HG03354 (cell line): ENCODE data around the gene CD6.

ENCODE experiments used
- ATAC-seq: cut with Tn5 transposase; IDR thresholded peaks from one replicate; pipeline ENCODE4 v1.9.1; 2021; ENCODE audit warnings: mild to moderate bottlenecking; ENCODE audit not compliant: unreplicated experiment, poor library complexity, severe bottlenecking

CD6 gene

GRCh38 chr11:60934124-60934789, 37.2 kb upstream of the CD6 start:
- ATAC-seq, result no peak

- no peak for ATAC-seq
Measured at GRCh38 chr11:60934790-60935605, 36.5 kb upstream of the CD6 start.

GRCh38 chr11:60935676-60936442, 35.6 kb upstream of the CD6 start:
- no peak for ATAC-seq

GRCh38 chr11:60936467-60937143, 34.9 kb upstream of the CD6 start:
- ATAC-seq, result no peak

GRCh38 chr11:60937144-60937527, 34.3 kb upstream of the CD6 start:
- ATAC-seq, result no peak

GRCh38 chr11:60937811-60938210, 33.7 kb upstream of the CD6 start:
- ATAC-seq, result no peak

- ATAC-seq, result no peak
Measured at GRCh38 chr11:60938500-60938899, 33.0 kb upstream of the CD6 start.

GRCh38 chr11:60939301-60939700, 32.2 kb upstream of the CD6 start:
- no peak for ATAC-seq

- no peak for ATAC-seq
Measured at GRCh38 chr11:60939855-60940254, 31.6 kb upstream of the CD6 start.

GRCh38 chr11:60941371-60942119, 29.9 kb upstream of the CD6 start:
- ATAC-seq, result no peak

GRCh38 chr11:60942219-60942618, 29.3 kb upstream of the CD6 start:
- ATAC-seq, result no peak

GRCh38 chr11:60942970-60943565, 28.4 kb upstream of the CD6 start:
- ATAC-seq, result no peak

GRCh38 chr11:60944490-60945294, 26.8 kb upstream of the CD6 start:
- ATAC-seq, result no peak

- ATAC-seq, result no peak
Measured at GRCh38 chr11:60945295-60945667, 26.2 kb upstream of the CD6 start.

GRCh38 chr11:60946601-60947264, 24.7 kb upstream of the CD6 start:
- ATAC-seq, result no peak

GRCh38 chr11:60947700-60948099, 23.8 kb upstream of the CD6 start:
- no peak for ATAC-seq

GRCh38 chr11:60948250-60948649, 23.2 kb upstream of the CD6 start:
- ATAC-seq, result no peak

GRCh38 chr11:60950024-60950423, 21.5 kb upstream of the CD6 start:
- ATAC-seq, result no peak
